Measurements from ENCODE around the gene TMEM126B. TPM values are rescaled to one million over a fixed set of nuclear protein-coding genes. Genes with fewer than 3 reads are reported as not detected.
"Not testable (repeated sequence)": the region's sequence is repeated elsewhere in the genome, so short reads cannot be mapped to it uniquely, and the experiment has no call there.

TMEM126B gene
- 35.5 TPM for polyA plus RNA-seq (2013, experiment 1 of 2; ENCODE audit: insufficient read length)
- 36.0 TPM for polyA plus RNA-seq (2013, experiment 2 of 2; ENCODE audit: insufficient read length)

- peak; percentile 97 for DNase-seq
Measured at GRCh38 chr11:85627998-85628770, at the start of gene TMEM126B. Gene TMEM126B, plus strand, starts transcription at chr11:85628593. Its CDS starts 15 bp downstream, at chr11:85628608.

GRCh38 chr11:85582111-85582510 is 46.3 kb upstream of the TMEM126B start:
- DNase-seq = no peak

- no peak for DNase-seq
Measured at GRCh38 chr11:85589373-85589772, 39.0 kb upstream of the TMEM126B start.

GRCh38 chr11:85590848-85591483 is 37.4 kb upstream of the TMEM126B start:
- peak; percentile 59 for DNase-seq

- DNase-seq = peak; percentile 54
Measured at GRCh38 chr11:85595285-85595884, 33.0 kb upstream of the TMEM126B start.

- DNase-seq = no peak
Measured at GRCh38 chr11:85596886-85597285, 31.5 kb upstream of the TMEM126B start.

GRCh38 chr11:85599083-85599482 is 29.3 kb upstream of the TMEM126B start:
- no peak for DNase-seq

- DNase-seq = no peak
Measured at GRCh38 chr11:85602526-85603213, 25.7 kb upstream of the TMEM126B start.

- DNase-seq = no peak
Measured at GRCh38 chr11:85603220-85603619, 25.2 kb upstream of the TMEM126B start.

GRCh38 chr11:85606237-85606636 is 22.2 kb upstream of the TMEM126B start:
- not testable (repeated sequence) for DNase-seq

- not testable (repeated sequence) for DNase-seq
Measured at GRCh38 chr11:85608621-85609020, 19.8 kb upstream of the TMEM126B start.

GRCh38 chr11:85609286-85609685 is 19.1 kb upstream of the TMEM126B start:
- DNase-seq = not testable (repeated sequence)

GRCh38 chr11:85611643-85612042 is 16.8 kb upstream of the TMEM126B start:
- DNase-seq = not testable (repeated sequence)

- DNase-seq = no peak
Measured at GRCh38 chr11:85619499-85619898, 8.9 kb upstream of the TMEM126B start.

- DNase-seq = no peak
Measured at GRCh38 chr11:85620256-85620655, 8.1 kb upstream of the TMEM126B start.

- no peak for DNase-seq
Measured at GRCh38 chr11:85626496-85626895, 1.9 kb upstream of the TMEM126B start.

- peak; percentile 36 for DNase-seq
Measured at GRCh38 chr11:85627332-85627997, 928 bp upstream of the TMEM126B start, which contains the start of gene DLG2. Gene DLG2, minus strand, starts transcription at chr11:85627344.

- no peak for DNase-seq
Measured at GRCh38 chr11:85628771-85629341, 463 bp downstream of the TMEM126B start.

GRCh38 chr11:85634747-85635146 is 6.4 kb downstream of the TMEM126B start:
- DNase-seq = no peak

- no peak for DNase-seq
Measured at GRCh38 chr11:85643191-85643614, 14.8 kb downstream of the TMEM126B start.

GRCh38 chr11:85647078-85647477 is 18.7 kb downstream of the TMEM126B start:
- no peak for DNase-seq

All from fibroblast of skin of scalp (primary cell).